MM.1S (cell line): ENCODE results near the gene MYBPC1.

Source experiments
- EZH2 ChIP-seq: fragments of 300-600 bp; sonication (generic); optimal IDR thresholded peaks from 2 replicates; pipeline ENCODE3; 2017; ENCODE audit warnings: low read depth, mild to moderate bottlenecking, antibody characterized with exemption, low read length, mixed read lengths
- EZH2phosphoT487 ChIP-seq: fragments of 300-600 bp; sonication (generic); IDR thresholded peaks from 2 replicates; pipeline ENCODE4 v1.6.1; 2018; ENCODE audit warnings: antibody characterized with exemption, low read length
- TF ChIP-seq, protein P1 (sequence below): fragments of 300-600 bp; sonication (generic); IDR thresholded peaks from 2 replicates; pipeline ENCODE4 v1.5.1; 2016; ENCODE audit warnings: antibody characterized with exemption, low read length, mixed read lengths

DNA sequence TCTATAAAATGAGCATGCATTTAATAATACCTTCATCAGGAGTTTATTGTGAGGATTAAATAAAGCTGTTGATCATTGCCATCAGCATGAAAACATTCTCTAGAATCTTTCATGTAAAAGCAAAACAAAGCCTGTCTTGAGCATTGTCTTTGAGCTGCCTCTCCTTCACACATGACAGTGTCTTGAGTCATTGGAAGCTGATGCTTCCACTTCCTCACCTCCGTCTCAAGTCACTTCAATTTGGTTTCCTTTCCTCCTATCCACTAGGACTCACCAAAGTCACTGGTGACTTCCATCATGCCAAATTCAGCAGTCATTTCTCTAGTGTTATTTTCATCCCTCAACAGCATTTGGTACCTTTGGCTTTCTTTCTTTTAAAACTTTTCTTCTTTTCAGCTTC is 31.6 kb upstream of the MYBPC1 start:
- TF ChIP-seq, protein P1, sequence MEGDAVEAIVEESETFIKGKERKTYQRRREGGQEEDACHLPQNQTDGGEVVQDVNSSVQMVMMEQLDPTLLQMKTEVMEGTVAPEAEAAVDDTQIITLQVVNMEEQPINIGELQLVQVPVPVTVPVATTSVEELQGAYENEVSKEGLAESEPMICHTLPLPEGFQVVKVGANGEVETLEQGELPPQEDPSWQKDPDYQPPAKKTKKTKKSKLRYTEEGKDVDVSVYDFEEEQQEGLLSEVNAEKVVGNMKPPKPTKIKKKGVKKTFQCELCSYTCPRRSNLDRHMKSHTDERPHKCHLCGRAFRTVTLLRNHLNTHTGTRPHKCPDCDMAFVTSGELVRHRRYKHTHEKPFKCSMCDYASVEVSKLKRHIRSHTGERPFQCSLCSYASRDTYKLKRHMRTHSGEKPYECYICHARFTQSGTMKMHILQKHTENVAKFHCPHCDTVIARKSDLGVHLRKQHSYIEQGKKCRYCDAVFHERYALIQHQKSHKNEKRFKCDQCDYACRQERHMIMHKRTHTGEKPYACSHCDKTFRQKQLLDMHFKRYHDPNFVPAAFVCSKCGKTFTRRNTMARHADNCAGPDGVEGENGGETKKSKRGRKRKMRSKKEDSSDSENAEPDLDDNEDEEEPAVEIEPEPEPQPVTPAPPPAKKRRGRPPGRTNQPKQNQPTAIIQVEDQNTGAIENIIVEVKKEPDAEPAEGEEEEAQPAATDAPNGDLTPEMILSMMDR = no peak
- no peak for TF ChIP-seq EZH2phosphoT487
- TF ChIP-seq EZH2 = no peak
